ENCODE measurements around the gene GPR149. TPM values are rescaled to one million over a fixed set of nuclear protein-coding genes. Genes with fewer than 3 reads are reported as not detected.
A peak's percentile ranks its signal among the peaks of the same experiment; 100 is the strongest.

GPR149 gene
- total and polyA plus RNA-seq, 2 donors from 2014 or later, result not detected

DNA sequence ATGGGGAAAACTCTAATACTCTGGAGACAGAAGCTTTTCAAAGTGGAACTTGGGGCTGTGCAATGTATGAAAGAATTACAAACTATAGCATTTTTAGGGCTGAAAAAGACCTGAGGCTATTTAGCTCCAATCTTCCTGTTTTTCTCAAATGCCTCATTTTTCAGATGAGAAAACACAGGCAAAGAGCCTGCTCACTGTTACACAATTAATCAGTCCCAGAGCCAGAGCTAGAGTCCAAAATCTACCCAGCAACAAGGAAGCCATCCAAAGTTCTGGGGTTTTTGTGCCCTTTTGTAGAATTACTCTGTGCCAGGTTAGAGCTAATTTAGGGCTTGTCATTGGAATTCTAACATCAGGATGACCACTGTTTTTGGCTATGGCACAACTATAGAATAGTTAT is 45.5 kb downstream of the GPR149 start:
- no peak overlapping the region for H3K27ac ChIP-seq (ENCODE audit: low read depth in 2 of 2, low read length in 2 of 2)
- TF ChIP-seq, protein P1, sequence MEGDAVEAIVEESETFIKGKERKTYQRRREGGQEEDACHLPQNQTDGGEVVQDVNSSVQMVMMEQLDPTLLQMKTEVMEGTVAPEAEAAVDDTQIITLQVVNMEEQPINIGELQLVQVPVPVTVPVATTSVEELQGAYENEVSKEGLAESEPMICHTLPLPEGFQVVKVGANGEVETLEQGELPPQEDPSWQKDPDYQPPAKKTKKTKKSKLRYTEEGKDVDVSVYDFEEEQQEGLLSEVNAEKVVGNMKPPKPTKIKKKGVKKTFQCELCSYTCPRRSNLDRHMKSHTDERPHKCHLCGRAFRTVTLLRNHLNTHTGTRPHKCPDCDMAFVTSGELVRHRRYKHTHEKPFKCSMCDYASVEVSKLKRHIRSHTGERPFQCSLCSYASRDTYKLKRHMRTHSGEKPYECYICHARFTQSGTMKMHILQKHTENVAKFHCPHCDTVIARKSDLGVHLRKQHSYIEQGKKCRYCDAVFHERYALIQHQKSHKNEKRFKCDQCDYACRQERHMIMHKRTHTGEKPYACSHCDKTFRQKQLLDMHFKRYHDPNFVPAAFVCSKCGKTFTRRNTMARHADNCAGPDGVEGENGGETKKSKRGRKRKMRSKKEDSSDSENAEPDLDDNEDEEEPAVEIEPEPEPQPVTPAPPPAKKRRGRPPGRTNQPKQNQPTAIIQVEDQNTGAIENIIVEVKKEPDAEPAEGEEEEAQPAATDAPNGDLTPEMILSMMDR (IDR thresholded peaks at IDR 0.05; ENCODE audit: borderline replicate concordance, extremely low read depth, insufficient read depth), result no peak
- H3K4me3 ChIP-seq (ENCODE audit: low read length in 3 of 3), result no peak overlapping the region
- intact Hi-C loops (cut with DNase I), result no loop called here
- FAIRE-seq (no peak), DNase-seq (peak in 1 of 5 donors; percentile 14)
- no peaks in the 10 kb centered on the region for H3K27me3 ChIP-seq (ENCODE audit: control insufficient read depth, insufficient read depth, low read length)
- no peaks in the 10 kb centered on the region for H3K9me3 ChIP-seq (ENCODE audit: control insufficient read depth in 2 of 3, insufficient read depth in 1 of 3, low read length in 3 of 3)
- no peaks in the 10 kb centered on the region for H3K36me3 ChIP-seq (ENCODE audit: control insufficient read depth in 2 of 3, insufficient read depth in 3 of 3, low read length in 3 of 3)
- no peak overlapping the region for H3K9ac ChIP-seq (ENCODE audit: low read length in 3 of 3)
- H3K4me1 ChIP-seq (ENCODE audit: control insufficient read depth in 2 of 3, insufficient read depth in 2 of 3, low read depth in 1 of 3, low read length in 3 of 3), result no peaks in the 10 kb centered on the region

- H3K9me3 ChIP-seq (ENCODE audit: control insufficient read depth in 2 of 3, insufficient read depth in 1 of 3, low read length in 3 of 3), result no peaks in the 10 kb centered on the region
- no peaks in the 10 kb centered on the region for H3K4me1 ChIP-seq (ENCODE audit: control insufficient read depth in 2 of 3, insufficient read depth in 2 of 3, low read depth in 1 of 3, low read length in 3 of 3)
- H3K9ac ChIP-seq (ENCODE audit: low read length in 3 of 3), result no peak overlapping the region
- H3K27me3 ChIP-seq (ENCODE audit: control insufficient read depth, insufficient read depth, low read length), result no peaks in the 10 kb centered on the region
- FAIRE-seq (no peak), DNase-seq (no peak)
- no peak overlapping the region for H3K4me3 ChIP-seq (ENCODE audit: low read length in 3 of 3)
- H3K36me3 ChIP-seq (ENCODE audit: control insufficient read depth in 2 of 3, insufficient read depth in 3 of 3, low read length in 3 of 3), result no peaks in the 10 kb centered on the region
- TF ChIP-seq, protein P1 (IDR thresholded peaks at IDR 0.05; ENCODE audit: borderline replicate concordance, extremely low read depth, insufficient read depth), result no peak
- intact Hi-C loops (cut with DNase I), result no loop called here
- H3K27ac ChIP-seq (ENCODE audit: low read depth in 2 of 2, low read length in 2 of 2), result no peak overlapping the region
Measured at GRCh38 chr3:154378311-154378710, 51.7 kb downstream of the GPR149 start.

DNA sequence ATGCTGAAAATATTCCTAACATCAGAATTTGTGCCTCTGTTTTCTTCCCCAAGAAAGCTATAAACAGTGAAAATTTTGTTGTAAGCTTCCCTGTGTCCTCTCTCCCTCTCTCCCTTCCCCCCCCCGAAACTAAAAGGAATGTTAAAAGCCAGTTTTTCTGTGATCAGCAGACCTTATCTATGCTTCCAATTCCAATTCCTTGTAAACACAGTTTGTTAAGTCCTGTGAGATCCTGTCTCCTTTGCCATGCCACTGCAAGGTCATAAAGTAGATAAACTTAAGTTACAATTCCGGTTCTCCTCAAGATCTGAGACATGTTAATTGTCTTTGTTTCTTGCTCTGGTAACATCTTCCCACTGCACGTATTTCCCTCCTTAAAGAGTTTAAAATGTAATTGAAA is 62.8 kb downstream of the GPR149 start:
- Histone ChIP-seq H3K36me3 (ENCODE audit: control insufficient read depth in 2 of 3, insufficient read depth in 3 of 3, low read length in 3 of 3) (no peaks in the 10 kb centered on the region), H3K27ac (ENCODE audit: low read depth in 2 of 2, low read length in 2 of 2) (no peak overlapping the region), H3K4me1 (ENCODE audit: control insufficient read depth in 2 of 3, insufficient read depth in 2 of 3, low read depth in 1 of 3, low read length in 3 of 3) (no peaks in the 10 kb centered on the region), H3K27me3 (ENCODE audit: control insufficient read depth, insufficient read depth, low read length) (no peaks in the 10 kb centered on the region), H3K9ac (ENCODE audit: low read length in 3 of 3) (no peak overlapping the region), H3K4me3 (ENCODE audit: low read length in 3 of 3) (no peak overlapping the region), H3K9me3 (ENCODE audit: control insufficient read depth in 2 of 3, insufficient read depth in 1 of 3, low read length in 3 of 3) (peaks cover 0 to 7% (median 0%) of the 10 kb centered on the region in 3 donors)
- TF ChIP-seq, protein P1 (IDR thresholded peaks at IDR 0.05; ENCODE audit: borderline replicate concordance, extremely low read depth, insufficient read depth), result no peak
- DNase-seq (peak in 2 of 5 donors; percentile 35 to 42), FAIRE-seq (no peak)
- intact Hi-C loops (cut with DNase I), result no loop called here

DNA sequence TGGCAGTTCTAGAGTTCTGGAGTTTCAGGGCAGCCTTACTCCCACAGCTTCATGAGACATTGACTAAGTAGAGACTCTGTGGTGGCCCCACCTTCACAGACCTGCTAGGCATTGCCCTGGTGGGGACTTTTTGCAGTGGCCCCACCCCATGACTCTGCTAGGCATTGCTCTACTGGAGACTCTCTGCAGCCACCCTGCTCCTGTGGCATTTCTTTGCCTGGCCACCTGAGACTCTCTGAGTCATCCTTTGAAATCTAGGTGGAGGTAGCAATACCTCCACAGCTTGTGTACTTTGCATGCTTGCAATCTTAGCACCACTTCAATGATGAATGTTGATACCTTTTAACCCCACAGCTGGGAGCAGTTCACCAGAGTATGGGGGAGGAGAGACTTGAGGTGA is 65.1 kb downstream of the GPR149 start:
- H3K9me3 ChIP-seq (ENCODE audit: control insufficient read depth in 2 of 3, insufficient read depth in 1 of 3, low read length in 3 of 3), result peaks cover 0 to 7% (median 0%) of the 10 kb centered on the region in 3 donors
- H3K4me3 ChIP-seq (ENCODE audit: low read length in 3 of 3), result no peak overlapping the region
- FAIRE-seq, result no peak
- no peaks in the 10 kb centered on the region for H3K36me3 ChIP-seq (ENCODE audit: control insufficient read depth in 2 of 3, insufficient read depth in 3 of 3, low read length in 3 of 3)
- DNase-seq, result no peak
- no peak overlapping the region for H3K27ac ChIP-seq (ENCODE audit: low read depth in 2 of 2, low read length in 2 of 2)
- TF ChIP-seq, protein P1 (IDR thresholded peaks at IDR 0.05; ENCODE audit: borderline replicate concordance, extremely low read depth, insufficient read depth), result no peak
- intact Hi-C loops (cut with DNase I), result no loop called here
- no peaks in the 10 kb centered on the region for H3K4me1 ChIP-seq (ENCODE audit: control insufficient read depth in 2 of 3, insufficient read depth in 2 of 3, low read depth in 1 of 3, low read length in 3 of 3)
- no peaks in the 10 kb centered on the region for H3K27me3 ChIP-seq (ENCODE audit: control insufficient read depth, insufficient read depth, low read length)
- no peak overlapping the region for H3K9ac ChIP-seq (ENCODE audit: low read length in 3 of 3)
